Smooth muscle cell of the umbilical artery (primary cell): ENCODE data around the gene SLC37A3. TPM values are rescaled to one million over a fixed set of nuclear protein-coding genes. Genes with fewer than 3 reads are reported as not detected.

Experiments used
- total RNA-seq: library from RNA; depleted of rRNA; stranded (reverse); fragments of >200 nt; gene quantifications from 2 replicates; pipeline ENCODE4 v1.2.3, GENCODE V29; 2014

The SLC37A3 gene, protein sequence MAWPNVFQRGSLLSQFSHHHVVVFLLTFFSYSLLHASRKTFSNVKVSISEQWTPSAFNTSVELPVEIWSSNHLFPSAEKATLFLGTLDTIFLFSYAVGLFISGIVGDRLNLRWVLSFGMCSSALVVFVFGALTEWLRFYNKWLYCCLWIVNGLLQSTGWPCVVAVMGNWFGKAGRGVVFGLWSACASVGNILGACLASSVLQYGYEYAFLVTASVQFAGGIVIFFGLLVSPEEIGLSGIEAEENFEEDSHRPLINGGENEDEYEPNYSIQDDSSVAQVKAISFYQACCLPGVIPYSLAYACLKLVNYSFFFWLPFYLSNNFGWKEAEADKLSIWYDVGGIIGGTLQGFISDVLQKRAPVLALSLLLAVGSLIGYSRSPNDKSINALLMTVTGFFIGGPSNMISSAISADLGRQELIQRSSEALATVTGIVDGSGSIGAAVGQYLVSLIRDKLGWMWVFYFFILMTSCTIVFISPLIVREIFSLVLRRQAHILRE
- 74.4 and 77.5 TPM in 2 replicates for total RNA-seq

DNA sequence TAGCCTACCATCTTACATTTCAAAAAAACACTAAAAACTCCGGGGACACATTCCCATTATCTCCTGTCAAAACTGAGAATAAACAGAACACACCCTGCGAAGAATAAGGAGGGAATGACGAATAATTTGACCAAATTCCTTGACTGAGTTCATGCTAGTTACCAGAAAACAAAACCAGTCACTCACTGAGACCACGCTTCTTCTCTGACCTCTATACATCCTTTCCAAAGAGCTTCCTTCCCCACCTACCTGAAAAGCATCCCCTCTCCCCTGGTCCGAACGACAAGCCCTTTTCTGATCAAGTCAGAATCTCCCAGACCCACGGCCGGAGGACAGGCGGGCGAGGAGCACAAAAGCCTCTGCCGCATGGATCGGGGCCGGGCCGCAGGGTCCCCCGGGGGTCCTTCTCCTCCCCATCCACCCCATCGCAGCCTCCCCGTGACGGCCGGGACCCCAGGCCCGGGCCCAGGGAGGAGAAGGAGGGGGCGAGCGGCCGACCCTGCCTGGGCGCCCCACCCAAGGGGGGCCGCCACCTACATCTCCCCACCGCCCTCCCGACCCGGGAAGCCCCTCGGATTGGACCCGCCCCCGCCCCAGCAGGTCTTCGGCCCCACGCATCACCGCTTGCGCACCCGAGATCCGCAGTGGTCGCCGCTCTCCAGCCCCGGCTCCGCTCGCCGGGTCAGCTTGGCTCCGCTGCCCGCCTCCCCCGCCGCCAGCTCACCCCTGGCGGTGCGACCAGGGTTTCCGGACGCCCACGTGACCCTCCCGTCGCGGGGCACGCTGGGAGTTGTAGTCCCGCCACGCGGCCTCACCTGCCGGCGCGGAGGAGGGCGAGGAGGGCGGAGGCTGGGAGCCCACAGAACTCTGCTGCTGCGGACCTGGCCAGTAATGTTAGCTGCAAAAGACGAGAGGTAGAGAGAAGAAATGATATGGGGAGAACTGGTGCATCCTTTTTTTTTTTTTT is at the start of gene SLC37A3:
SLC37A3 (minus strand) TSS at position 747 of the 967 bp plus-strand sequence. CDS start 16,004 bp downstream, outside the sequence.

DNA sequence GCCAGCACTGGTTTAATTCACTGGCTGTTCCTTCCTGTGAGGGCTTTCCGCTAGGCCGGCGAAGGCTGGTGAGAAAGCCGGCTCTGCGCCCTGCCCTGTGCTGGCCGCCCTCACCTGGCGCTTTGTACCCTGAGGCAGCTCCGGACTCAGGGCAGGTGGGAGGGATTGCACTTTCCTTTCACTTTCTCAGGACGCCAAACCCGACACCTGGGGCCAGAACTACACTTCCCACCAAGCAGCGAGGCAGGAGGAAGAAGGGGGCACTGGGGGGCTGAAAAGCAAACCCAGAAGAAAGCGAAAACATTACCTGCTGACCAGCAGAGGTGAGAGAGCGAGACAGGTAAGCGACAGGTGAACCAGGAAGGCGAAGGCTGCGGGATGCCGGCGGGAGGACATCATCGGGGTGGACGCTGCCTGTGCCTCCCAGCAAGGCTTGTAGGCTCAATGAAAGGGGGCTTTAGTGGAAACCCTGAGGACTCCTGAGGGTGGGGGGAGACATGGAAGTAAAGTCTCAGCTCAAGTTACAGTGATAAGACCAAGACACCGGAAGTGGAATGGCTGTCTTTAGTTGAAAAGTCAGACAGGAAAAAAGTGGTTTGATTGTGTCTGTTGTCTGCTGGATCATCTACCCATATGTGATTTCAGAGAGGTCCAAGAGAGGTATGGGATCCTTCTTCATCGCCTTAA is 5.7 kb upstream of the SLC37A3 start, which contains the start of gene RAB19:
RAB19 (plus strand) TSS at position 181 of the 687 bp plus-strand sequence. CDS start 3,589 bp downstream, outside the sequence.

Other genes starting within 250 kb of the SLC37A3 start
- 4.8 and 5.2 TPM in 2 replicates for gene KDM7A, start 221.5 kb downstream of the SLC37A3 start, total RNA-seq
- gene RAB19, start 5.5 kb upstream of the SLC37A3 start, total RNA-seq, result not detected in 2 replicates
- 60.3 and 67.7 TPM in 2 replicates for gene MKRN1, start 81.0 kb upstream of the SLC37A3 start, total RNA-seq
- under 0.01 and 0.05 TPM in 2 replicates for gene DENND2A, start 242.3 kb upstream of the SLC37A3 start, total RNA-seq